Pons (tissue), 1 donor: ENCODE data around the gene UVRAG.

Source experiments
- DNase-seq: peaks from one replicate; pipeline ENCODE4 v3.0.0-alpha.2; 2016; ENCODE audit warnings: low spot score

Gene UVRAG

GRCh38 chr11:75814677-75815344 is at the start of gene UVRAG:
TSS of gene UVRAG (plus strand) at chr11:75815210. CDS start at chr11:75815408, 198 bp downstream.
- DNase-seq, result peak; percentile 100

GRCh38 chr11:75766443-75767227 is 48.4 kb upstream of the UVRAG start:
- DNase-seq, result no peak

GRCh38 chr11:75767228-75767572 is 47.8 kb upstream of the UVRAG start:
- no peak for DNase-seq

- DNase-seq, result no peak
Measured at GRCh38 chr11:75767793-75768111, 47.3 kb upstream of the UVRAG start.

- DNase-seq, result peak; percentile 15
Measured at GRCh38 chr11:75768112-75768908, 46.7 kb upstream of the UVRAG start, which contains the start of gene DGAT2. TSS of gene DGAT2 (plus strand) at chr11:75768778. CDS start at chr11:75768992, 214 bp downstream.

- DNase-seq, result no peak
Measured at GRCh38 chr11:75768909-75769771, 45.9 kb upstream of the UVRAG start.

GRCh38 chr11:75770102-75770501 is 44.9 kb upstream of the UVRAG start:
- DNase-seq, result no peak

GRCh38 chr11:75771646-75772410 is 43.2 kb upstream of the UVRAG start:
- no peak for DNase-seq

GRCh38 chr11:75773595-75774353 is 41.2 kb upstream of the UVRAG start:
- peak; percentile 22 for DNase-seq

GRCh38 chr11:75775056-75775455 is 40.0 kb upstream of the UVRAG start:
- no peak for DNase-seq

- no peak for DNase-seq
Measured at GRCh38 chr11:75776546-75776945, 38.5 kb upstream of the UVRAG start.

GRCh38 chr11:75777461-75778110 is 37.4 kb upstream of the UVRAG start:
- DNase-seq, result no peak

GRCh38 chr11:75778962-75779361 is 36.0 kb upstream of the UVRAG start:
- no peak for DNase-seq

GRCh38 chr11:75779960-75780359 is 35.0 kb upstream of the UVRAG start:
- DNase-seq, result no peak

- DNase-seq, result no peak
Measured at GRCh38 chr11:75780888-75781287, 34.1 kb upstream of the UVRAG start.

- no peak for DNase-seq
Measured at GRCh38 chr11:75781296-75781695, 33.7 kb upstream of the UVRAG start.

GRCh38 chr11:75781831-75782230 is 33.2 kb upstream of the UVRAG start:
- no peak for DNase-seq

- no peak for DNase-seq
Measured at GRCh38 chr11:75782540-75783263, 32.3 kb upstream of the UVRAG start.

- DNase-seq, result no peak
Measured at GRCh38 chr11:75783416-75784084, 31.5 kb upstream of the UVRAG start.
